Measurements from ENCODE around the gene ZNF576.

GRCh38 chr19:43582495-43582894 lies 13.9 kb upstream of the ZNF576 start:
- no peak for TF ChIP-seq POLR2A (IDR thresholded peaks at IDR 0.05; ENCODE audit: low read length)
- no peak for TF ChIP-seq GATA1 (IDR thresholded peaks at IDR 0.05; ENCODE audit: low read depth, low read length)
